ENCODE measurements around the gene KSR2. TPM values are rescaled to one million over a fixed set of nuclear protein-coding genes. Genes with fewer than 3 reads are reported as not detected.

Gene KSR2
- total RNA-seq, 3 donors from 2014 or later = 0.05 to 0.08 (median 0.05) TPM

DNA sequence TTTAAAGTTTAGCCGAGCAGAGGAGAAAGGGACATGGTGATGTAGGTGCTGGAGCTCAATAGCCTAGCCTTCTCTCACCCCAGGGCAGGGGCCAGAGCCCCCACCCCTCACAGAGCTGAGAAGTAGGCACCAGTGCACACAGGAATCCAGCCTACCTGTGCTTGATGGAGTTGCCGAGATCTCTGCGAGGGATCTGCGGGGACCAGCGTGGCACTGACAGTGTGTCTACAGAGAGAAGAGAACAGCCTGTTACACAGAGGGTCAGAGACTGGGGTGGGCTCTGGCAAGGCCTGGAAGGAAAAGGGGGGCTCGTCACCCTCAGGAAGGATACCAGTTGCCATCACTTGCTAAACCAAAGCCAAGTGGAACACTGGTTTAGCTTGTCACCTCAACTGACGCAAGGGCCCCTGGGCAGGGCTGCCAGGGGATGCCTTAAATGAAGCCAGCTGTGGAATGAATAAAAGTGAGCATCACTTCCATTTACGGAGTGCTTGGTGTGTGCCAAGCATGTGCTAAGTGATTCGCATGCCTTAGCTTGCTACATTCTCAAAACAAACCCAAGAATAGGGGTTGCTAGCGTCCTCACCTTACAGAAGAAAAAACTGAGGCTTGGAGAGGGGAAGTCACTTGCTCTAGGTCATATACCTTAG lies 386.5 kb downstream of the KSR2 start:
- Mint-ChIP-seq H3K9me3 (no peaks in the 10 kb centered on the region), H3K27me3 (ENCODE audit: low read depth) (peaks cover 9% of the 10 kb centered on the region), H3K36me3 (ENCODE audit: insufficient read depth) (no peaks in the 10 kb centered on the region), H3K4me1 (ENCODE audit: low read depth) (no peaks in the 10 kb centered on the region), H3K4me3 (no peak overlapping the region)
- ATAC-seq = no peak
- no peak for DNase-seq

DNA sequence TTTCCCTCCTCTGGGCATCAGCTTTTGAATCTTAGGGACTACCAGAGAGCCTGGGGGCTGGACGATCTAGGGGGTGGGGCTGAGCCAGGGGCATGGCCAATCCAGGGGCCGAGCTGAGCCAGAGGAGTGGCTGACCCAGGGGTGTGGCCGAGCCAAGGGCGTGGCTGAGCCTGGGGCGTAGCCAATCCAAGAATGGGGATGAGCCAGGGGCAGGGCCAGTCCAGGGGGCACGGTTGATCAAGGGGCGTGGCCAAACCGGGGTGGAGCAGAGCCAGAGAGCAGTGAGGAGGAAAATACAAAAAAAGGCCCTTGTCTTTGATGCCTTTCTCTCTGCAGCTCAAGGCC lies 388.1 kb downstream of the KSR2 start:
- no peaks in the 10 kb centered on the region for H3K4me1 Mint-ChIP-seq (ENCODE audit: low read depth)
- H3K4me3 Mint-ChIP-seq = no peak overlapping the region
- ATAC-seq (no peak), DNase-seq (no peak)
- peaks cover 6% of the 10 kb centered on the region for H3K27me3 Mint-ChIP-seq (ENCODE audit: low read depth)
- no peaks in the 10 kb centered on the region for H3K9me3 Mint-ChIP-seq
- H3K36me3 Mint-ChIP-seq (ENCODE audit: insufficient read depth) = no peaks in the 10 kb centered on the region

DNA sequence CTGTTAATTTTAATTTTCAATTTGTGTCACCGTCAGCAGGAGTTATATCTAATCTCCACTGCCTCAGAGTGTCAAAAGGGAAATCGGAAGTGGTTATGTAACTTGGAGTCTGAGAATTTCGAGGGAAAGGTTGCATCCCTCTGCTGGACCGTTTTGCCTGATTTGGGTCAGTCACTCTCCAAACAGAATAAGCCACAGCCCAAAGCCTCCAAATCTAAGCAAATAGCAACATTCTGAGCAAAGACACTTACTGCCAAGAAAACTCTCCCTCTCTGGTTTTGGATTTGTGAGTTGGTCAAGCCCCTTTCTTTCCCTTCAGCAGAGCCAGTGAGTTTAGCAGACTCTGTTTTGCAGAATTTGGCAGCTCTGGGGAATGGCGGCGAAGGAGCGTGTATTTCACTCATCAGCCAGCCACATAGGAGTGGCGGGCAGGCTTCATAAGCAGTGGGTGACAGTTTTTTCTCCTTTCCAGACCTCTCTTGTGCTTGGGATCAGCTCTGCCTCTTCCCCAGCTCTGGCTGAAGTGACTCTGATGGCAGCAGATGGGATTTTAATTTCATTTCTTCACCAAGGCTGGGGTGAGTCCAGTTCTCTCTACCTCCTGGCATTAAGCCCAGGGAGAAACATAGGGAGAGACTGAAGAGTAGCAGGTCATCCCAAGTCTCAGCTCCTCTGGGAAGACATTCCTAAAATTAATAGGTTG lies 388.6 kb downstream of the KSR2 start:
- DNase-seq (no peak), ATAC-seq (no peak)
- peaks cover 6% of the 10 kb centered on the region for H3K27me3 Mint-ChIP-seq (ENCODE audit: low read depth)
- H3K36me3 Mint-ChIP-seq (ENCODE audit: insufficient read depth) = no peaks in the 10 kb centered on the region
- H3K9me3 Mint-ChIP-seq = no peaks in the 10 kb centered on the region
- no peak overlapping the region for H3K4me3 Mint-ChIP-seq
- no peaks in the 10 kb centered on the region for H3K4me1 Mint-ChIP-seq (ENCODE audit: low read depth)

DNA sequence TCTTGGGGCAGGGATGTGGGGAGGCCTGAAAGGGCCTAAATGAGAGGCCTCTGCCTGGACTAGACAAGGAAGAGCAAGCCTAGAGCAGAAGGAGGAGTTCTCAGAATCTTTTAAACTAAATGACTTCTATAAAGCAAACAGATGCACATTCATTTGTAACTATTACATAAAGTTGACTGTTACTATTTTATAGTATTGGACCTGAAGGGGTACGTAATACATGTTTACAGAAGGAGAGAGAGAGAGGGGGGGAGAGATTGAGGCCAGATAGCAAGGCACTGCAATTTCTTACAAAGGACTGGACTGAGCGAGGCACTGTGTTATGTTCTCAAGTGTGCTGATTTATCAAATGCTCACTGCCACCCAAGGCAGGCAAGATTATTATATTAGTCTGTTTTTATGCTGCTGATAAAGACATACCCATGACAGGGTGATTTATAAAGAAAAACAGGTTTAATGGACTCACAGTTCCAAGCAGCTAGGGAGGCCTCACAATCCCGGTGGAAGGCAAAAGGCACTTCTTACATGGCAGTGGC lies 391.6 kb downstream of the KSR2 start:
- no peaks in the 10 kb centered on the region for H3K36me3 Mint-ChIP-seq (ENCODE audit: insufficient read depth)
- ATAC-seq (no peak), DNase-seq (no peak)
- no peaks in the 10 kb centered on the region for H3K9me3 Mint-ChIP-seq
- no peak overlapping the region for H3K4me3 Mint-ChIP-seq
- H3K4me1 Mint-ChIP-seq (ENCODE audit: low read depth) = no peaks in the 10 kb centered on the region
- peaks cover 2% of the 10 kb centered on the region for H3K27me3 Mint-ChIP-seq (ENCODE audit: low read depth)

DNA sequence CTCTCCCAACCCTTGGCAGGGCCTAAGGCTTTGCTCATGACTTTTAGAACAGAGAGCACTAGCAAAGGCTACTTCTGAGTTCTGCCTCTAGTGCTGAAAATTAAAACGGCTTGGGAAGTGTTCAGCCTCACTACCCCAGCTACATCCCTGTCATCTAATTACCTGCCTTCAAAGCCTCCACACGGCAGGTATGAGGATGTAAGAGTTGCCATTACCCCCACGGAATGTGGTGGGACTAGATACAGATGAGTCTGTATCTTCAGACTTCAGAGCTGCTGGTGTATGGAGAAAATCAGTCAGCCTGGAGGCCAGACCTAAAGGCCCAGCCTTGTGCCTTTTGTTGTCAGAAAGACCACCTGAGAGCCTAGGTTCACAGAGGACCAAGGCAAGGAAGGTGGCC lies 392.7 kb downstream of the KSR2 start:
- H3K4me1 Mint-ChIP-seq (ENCODE audit: low read depth) = no peaks in the 10 kb centered on the region
- H3K27me3 Mint-ChIP-seq (ENCODE audit: low read depth) = peaks cover 3% of the 10 kb centered on the region
- ATAC-seq (no peak), DNase-seq (no peak)
- H3K4me3 Mint-ChIP-seq = no peak overlapping the region
- no peaks in the 10 kb centered on the region for H3K9me3 Mint-ChIP-seq
- H3K36me3 Mint-ChIP-seq (ENCODE audit: insufficient read depth) = no peaks in the 10 kb centered on the region

DNA sequence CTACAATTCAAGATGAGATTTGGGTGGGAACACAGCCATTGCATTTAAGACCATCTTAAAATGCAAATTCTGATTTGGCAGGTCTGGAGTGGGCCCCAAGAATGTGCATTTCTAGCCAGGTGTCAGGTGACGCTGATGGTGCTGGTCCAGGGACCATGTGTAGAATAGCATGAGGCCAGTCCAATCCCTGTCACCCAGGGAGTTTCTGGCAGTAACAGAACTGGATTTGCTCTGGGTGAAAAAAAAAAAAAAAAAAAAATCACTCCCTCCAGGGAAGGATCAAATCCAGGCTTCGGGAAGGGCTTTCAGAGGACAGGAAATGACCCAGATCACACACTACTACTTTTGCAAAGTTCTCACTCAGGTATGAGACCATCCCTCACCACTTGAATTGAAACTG lies 394.1 kb downstream of the KSR2 start:
- Mint-ChIP-seq H3K4me3 (no peak overlapping the region), H3K36me3 (ENCODE audit: insufficient read depth) (no peaks in the 10 kb centered on the region), H3K27me3 (ENCODE audit: low read depth) (peaks cover 3% of the 10 kb centered on the region), H3K4me1 (ENCODE audit: low read depth) (no peaks in the 10 kb centered on the region), H3K9me3 (no peaks in the 10 kb centered on the region)
- ATAC-seq (no peak), DNase-seq (no peak)

DNA sequence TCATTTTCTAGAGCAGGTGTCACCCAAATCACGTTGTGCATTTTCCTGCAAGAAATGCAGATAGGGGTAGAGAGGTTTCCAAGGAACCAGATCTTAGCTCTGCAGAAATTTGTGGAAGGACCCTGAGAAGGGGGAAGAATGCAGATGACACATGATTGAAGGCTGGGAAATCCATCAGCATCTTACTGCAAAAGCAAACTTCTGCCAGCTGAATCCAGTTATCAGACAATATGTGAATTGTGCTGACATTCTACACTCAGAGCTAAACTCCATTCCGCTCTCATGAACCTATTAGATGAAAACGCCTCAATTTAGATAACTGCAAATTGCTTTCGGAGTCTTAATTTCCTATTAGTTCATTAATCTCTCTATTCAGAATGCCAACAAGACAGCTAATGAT lies 396.0 kb downstream of the KSR2 start:
- H3K27me3 Mint-ChIP-seq (ENCODE audit: low read depth) = peaks cover 3% of the 10 kb centered on the region
- ATAC-seq = no peak

DNA sequence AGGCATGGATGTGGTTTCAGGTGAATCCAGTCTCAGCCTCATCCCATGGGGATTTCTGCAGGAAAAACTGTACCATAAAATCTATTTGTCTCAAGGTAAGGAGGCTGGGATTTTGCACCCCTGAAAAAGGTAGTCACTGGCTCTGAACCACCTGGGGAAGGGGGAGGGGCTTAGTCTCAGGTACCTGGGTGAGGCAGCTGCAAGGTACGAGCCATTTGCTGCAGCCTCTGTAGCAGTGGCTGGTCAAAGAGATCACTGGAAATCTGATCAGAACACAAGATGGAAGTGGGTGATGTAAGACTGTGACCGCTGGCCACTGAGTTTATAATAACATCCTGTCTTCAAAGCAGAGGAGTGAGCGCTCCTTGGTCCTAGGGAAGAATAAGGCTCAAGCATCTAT lies 397.5 kb downstream of the KSR2 start:
- H3K9me3 Mint-ChIP-seq = peaks cover 5% of the 10 kb centered on the region
- no peaks in the 10 kb centered on the region for H3K4me1 Mint-ChIP-seq (ENCODE audit: low read depth)
- H3K4me3 Mint-ChIP-seq = no peak overlapping the region
- H3K27me3 Mint-ChIP-seq (ENCODE audit: low read depth) = peaks cover 7% of the 10 kb centered on the region
- H3K36me3 Mint-ChIP-seq (ENCODE audit: insufficient read depth) = no peaks in the 10 kb centered on the region
- ATAC-seq = no peak
- DNase-seq = no peak

More for the DNA sequence above, 396.0 kb downstream of the KSR2 start:
- DNase-seq = no peak
- Mint-ChIP-seq H3K4me1 (ENCODE audit: low read depth) (no peaks in the 10 kb centered on the region), H3K9me3 (no peaks in the 10 kb centered on the region), H3K36me3 (ENCODE audit: insufficient read depth) (no peaks in the 10 kb centered on the region), H3K4me3 (no peak overlapping the region)

DNA sequence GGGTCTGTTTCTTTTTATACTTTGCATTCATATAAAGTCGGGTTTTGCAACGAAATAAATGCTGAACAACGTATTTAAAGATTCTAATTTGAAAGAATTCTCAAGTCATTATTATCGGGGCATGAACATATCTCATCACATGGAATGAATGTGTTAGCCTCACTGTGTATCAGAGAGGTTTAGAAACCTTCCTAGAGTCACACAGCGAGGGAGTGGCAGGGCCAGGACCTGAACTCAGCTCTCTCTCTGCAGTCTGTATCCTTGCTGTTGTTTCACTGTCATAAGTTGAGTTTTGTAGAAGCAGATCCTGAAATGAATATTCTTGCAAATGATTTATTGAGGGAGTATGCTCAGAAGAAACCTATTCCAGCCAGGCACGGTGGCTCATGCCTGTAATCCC lies 398.2 kb downstream of the KSR2 start:
- no peak for DNase-seq
- no peaks in the 10 kb centered on the region for H3K36me3 Mint-ChIP-seq (ENCODE audit: insufficient read depth)
- H3K4me3 Mint-ChIP-seq = no peak overlapping the region

DNA sequence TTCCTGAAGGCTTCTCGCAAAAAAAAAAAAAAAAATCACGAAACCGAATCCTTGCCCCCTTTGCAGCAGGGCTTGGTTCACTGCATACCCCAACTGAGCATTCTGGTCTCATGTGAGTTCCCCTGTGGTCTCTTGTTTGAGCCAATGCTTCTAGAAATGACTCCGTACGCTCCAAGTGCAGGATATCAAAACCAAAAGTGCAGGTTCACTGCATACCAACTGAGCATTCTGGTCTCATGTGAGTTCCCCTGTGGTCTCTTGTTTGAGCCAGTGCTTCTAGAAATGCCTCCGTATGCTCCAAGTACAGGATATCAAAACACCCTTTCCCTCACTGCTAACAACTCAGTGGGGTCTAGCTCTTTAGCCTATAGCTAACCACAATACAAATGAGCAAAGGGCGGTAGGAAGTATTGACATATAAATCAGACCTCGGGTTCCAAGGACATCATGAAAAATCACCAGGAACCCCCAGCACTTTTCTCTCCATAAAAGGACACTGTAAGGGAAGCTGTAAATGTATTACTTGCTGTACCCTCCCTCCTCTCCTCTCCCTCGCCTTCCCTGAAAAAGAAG lies 401.1 kb downstream of the KSR2 start:
- Mint-ChIP-seq H3K36me3 (ENCODE audit: insufficient read depth) (no peaks in the 10 kb centered on the region), H3K4me3 (no peak overlapping the region), H3K4me1 (ENCODE audit: low read depth) (no peaks in the 10 kb centered on the region), H3K27me3 (ENCODE audit: low read depth) (peaks cover 7% of the 10 kb centered on the region), H3K9me3 (peaks cover 5% of the 10 kb centered on the region)
- DNase-seq (no peak), ATAC-seq (no peak)

More for the DNA sequence above, 398.2 kb downstream of the KSR2 start:
- peaks cover 7% of the 10 kb centered on the region for H3K27me3 Mint-ChIP-seq (ENCODE audit: low read depth)
- no peaks in the 10 kb centered on the region for H3K4me1 Mint-ChIP-seq (ENCODE audit: low read depth)
- peaks cover 5% of the 10 kb centered on the region for H3K9me3 Mint-ChIP-seq
- ATAC-seq = no peak

DNA sequence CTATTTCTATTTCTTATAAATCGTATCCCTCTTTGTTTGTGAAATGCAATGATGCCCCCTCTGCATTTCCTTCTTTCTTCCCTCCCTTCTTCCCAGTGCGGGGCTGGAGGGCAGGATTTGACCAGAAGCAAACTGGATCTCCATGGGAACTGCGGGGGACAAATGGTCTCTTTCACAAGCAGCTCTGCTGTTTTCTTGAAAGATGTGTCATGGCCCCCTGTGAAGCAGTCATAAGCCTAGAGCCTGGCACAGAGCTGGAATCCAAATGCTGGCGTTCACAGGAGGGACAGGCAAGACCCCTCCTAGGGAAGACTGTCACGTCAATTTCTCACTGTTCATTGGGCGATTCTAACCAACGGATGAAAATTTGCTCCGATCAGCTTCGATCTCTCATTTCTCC lies 403.9 kb downstream of the KSR2 start:
- H3K27me3 Mint-ChIP-seq (ENCODE audit: low read depth) = peaks cover 5% of the 10 kb centered on the region
- H3K9me3 Mint-ChIP-seq = peaks cover 5% of the 10 kb centered on the region
- H3K4me1 Mint-ChIP-seq (ENCODE audit: low read depth) = no peaks in the 10 kb centered on the region
- ATAC-seq (no peak), DNase-seq (no peak)
- H3K4me3 Mint-ChIP-seq = no peak overlapping the region
- H3K36me3 Mint-ChIP-seq (ENCODE audit: insufficient read depth) = no peaks in the 10 kb centered on the region

DNA sequence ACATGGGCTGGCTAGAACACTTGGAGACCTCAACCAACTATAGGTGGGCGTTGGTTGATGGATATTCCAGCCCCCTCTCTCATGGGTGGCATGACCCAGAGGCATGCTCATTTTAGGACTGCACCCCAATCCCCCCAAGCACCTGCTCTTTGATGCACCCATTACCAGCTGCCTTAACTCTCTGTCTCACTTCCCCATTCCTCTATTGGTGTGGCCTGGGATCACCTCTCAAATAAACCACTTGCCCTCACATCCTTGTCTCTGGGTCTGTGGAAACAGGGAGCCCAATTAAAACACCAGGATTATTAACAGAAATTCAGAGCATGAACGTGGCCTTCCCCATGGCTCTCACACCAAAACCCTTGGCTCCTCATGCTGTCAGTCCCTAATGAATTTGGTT lies 405.1 kb downstream of the KSR2 start:
- ATAC-seq (no peak), DNase-seq (no peak)
- Mint-ChIP-seq H3K27me3 (ENCODE audit: low read depth) (peaks cover 5% of the 10 kb centered on the region), H3K4me3 (no peak overlapping the region), H3K4me1 (ENCODE audit: low read depth) (no peaks in the 10 kb centered on the region), H3K36me3 (ENCODE audit: insufficient read depth) (no peaks in the 10 kb centered on the region), H3K9me3 (peaks cover 5% of the 10 kb centered on the region)

DNA sequence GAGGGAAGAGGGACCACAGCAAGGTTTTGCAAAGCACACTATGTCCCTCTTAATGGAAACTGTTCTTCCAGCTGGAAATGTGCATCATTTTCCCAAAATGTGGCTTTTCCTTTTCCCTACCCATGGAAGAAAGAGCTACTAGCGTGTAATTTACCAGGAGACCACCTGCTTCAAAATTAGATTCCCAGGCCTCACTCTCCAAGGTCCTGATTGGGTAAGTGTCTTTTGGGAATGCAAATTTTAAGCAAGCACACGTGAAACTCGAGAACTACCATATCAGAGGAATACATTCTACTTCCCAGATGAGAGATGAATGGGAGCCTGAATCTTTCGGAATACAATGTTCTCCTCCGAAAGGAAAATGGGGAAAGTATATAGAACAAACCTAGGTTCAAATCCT lies 405.8 kb downstream of the KSR2 start:
- peaks cover 5% of the 10 kb centered on the region for H3K27me3 Mint-ChIP-seq (ENCODE audit: low read depth)
- no peaks in the 10 kb centered on the region for H3K4me1 Mint-ChIP-seq (ENCODE audit: low read depth)
- H3K9me3 Mint-ChIP-seq = peaks cover 5% of the 10 kb centered on the region
- ATAC-seq = no peak
- H3K4me3 Mint-ChIP-seq = no peak overlapping the region
- DNase-seq = no peak
- no peaks in the 10 kb centered on the region for H3K36me3 Mint-ChIP-seq (ENCODE audit: insufficient read depth)

DNA sequence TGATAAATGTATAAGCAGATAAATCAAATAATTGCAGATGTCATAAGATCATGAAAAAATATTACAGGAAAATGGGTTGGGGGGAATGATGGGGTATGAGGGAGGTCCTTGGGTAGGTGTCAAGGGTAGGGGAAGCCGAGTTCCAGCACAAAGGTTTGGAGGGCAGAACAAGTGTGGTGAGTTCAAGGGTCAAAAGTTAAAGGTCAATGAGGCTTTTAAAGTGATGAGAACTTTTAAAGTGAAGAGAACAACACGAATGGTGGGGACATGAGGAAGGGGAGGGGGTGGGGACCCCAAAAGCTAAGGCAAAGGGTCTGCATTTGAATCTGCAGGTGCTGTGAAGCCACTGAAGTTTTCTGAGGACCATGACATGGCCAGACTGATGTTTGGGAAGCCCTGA lies 406.8 kb downstream of the KSR2 start:
- no peak for DNase-seq
- no peaks in the 10 kb centered on the region for H3K36me3 Mint-ChIP-seq (ENCODE audit: insufficient read depth)
- peaks cover 3% of the 10 kb centered on the region for H3K9me3 Mint-ChIP-seq
- H3K4me1 Mint-ChIP-seq (ENCODE audit: low read depth) = no peaks in the 10 kb centered on the region
- no peak overlapping the region for H3K4me3 Mint-ChIP-seq
- no peak for ATAC-seq
- H3K27me3 Mint-ChIP-seq (ENCODE audit: low read depth) = peaks cover 2% of the 10 kb centered on the region

DNA sequence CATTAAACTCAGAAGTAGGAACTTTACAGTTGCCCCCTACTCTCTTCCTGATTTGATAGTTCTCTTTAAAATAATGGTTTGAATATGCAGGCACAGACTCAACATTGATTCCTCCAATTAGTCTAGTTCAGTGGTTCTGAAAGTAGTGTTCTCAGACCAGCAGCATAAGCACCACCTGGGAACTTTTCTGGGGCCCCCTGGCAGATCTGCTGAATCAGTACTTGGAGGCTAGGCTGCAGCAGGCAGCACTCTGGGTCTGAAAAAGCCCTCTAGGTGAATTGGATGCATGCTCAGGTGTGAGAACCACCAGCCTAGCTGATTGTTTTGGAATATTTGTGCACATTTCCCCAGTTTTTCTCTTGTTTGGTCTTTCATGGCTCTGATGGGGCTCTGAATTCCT lies 408.8 kb downstream of the KSR2 start:
- no peaks in the 10 kb centered on the region for H3K9me3 Mint-ChIP-seq
- DNase-seq (no peak), ATAC-seq (no peak)
- no peaks in the 10 kb centered on the region for H3K36me3 Mint-ChIP-seq (ENCODE audit: insufficient read depth)
- no peak overlapping the region for H3K4me3 Mint-ChIP-seq
- no peaks in the 10 kb centered on the region for H3K4me1 Mint-ChIP-seq (ENCODE audit: low read depth)
- no peaks in the 10 kb centered on the region for H3K27me3 Mint-ChIP-seq (ENCODE audit: low read depth)
